Measurements from ENCODE around the gene CDT1. TPM values are rescaled to one million over a fixed set of nuclear protein-coding genes. Genes with fewer than 3 reads are reported as not detected.

CDT1 gene
- total RNA-seq, 1 experiment from 2014 or later = 160 TPM

GRCh38 chr16:88781140-88782077 is 22.2 kb upstream of the CDT1 start:
- Histone ChIP-seq H3K9ac (ENCODE audit: low read length) (peak overlapping the region; percentile 94), H3K27me3 (ENCODE audit: insufficient read depth, low read length) (no peaks in the 10 kb centered on the region), H3K27ac (ENCODE audit: low read depth, low read length) (peak overlapping the region; percentile 91), H3K9me2 (ENCODE audit: insufficient read depth) (no peaks in the 10 kb centered on the region), H2AFZ (ENCODE audit: low read depth, low read length, poor library complexity, severe bottlenecking) (no peak overlapping the region), H3K4me1 (ENCODE audit: control insufficient read depth in 1 of 2, insufficient read depth in 2 of 2, low read length in 2 of 2) (peaks cover 41 to 51% of the 10 kb centered on the region in 2 experiments), H3K9me3 (ENCODE audit: control insufficient read depth in 1 of 2, insufficient read depth in 1 of 2, low read depth in 1 of 2, low read length in 2 of 2) (no peaks in the 10 kb centered on the region), H3K4me3 (replicated peaks in 1 of 2; ENCODE audit: low read depth in 1 of 2, low read length in 2 of 2) (peak overlapping the region in 1 of 2 experiments; percentile 82; a peak in 2 of 4 replicates), H4K20me1 (ENCODE audit: insufficient read depth) (peaks cover 11% of the 10 kb centered on the region; the same call in 1 of the 2 replicates), H3K79me2 (ENCODE audit: insufficient read depth, low read length) (peaks cover 85% of the 10 kb centered on the region), H3K36me3 (ENCODE audit: control insufficient read depth in 1 of 2, insufficient read depth in 2 of 2, low read length in 2 of 2) (peaks cover 0 to 7% of the 10 kb centered on the region in 2 experiments; a peak in 1 of 4 replicates), H3K4me2 (ENCODE audit: low read length) (peak overlapping the region; percentile 92)
- RAD21 ChIA-PET (ENCODE audit: low non-redundant PET in 1 of 2, low total read pairs in 2 of 2, uncharacterized antibody in 2 of 2, unreplicated experiment in 2 of 2) = interaction anchor here in 1 of 2 experiments (1.0 kb wide), 1 partner anchor 44 kb away, joined by 3 read pairs; no protein-coding TSS in a partner anchor
- BruUV-seq (replicated peaks) = no TSS peak
- intact Hi-C loops (cut with micrococcal nuclease) = loop anchor here (2.0 kb wide), 1 partner anchor 45 kb away; no protein-coding TSS in a partner anchor
- CTCF ChIA-PET = interaction anchor here (8.9 kb wide), 1 partner anchor 44 kb away, joined by 59 read pairs; no protein-coding TSS in a partner anchor
- ATAC-seq (no peak), DNase-seq (ENCODE audit: low read depth, low spot score) (no peak)
- POLR2A ChIA-PET = interaction anchor here (0.6 to 4.3 kb wide), 8 partner anchors 8 to 32 kb away, joined by 3 to 22 read pairs (median 4); partner anchors contain the start of gene APRT
- no peak for TF ChIP-seq ELF1 (IDR thresholded peaks at IDR 0.05; ENCODE audit: borderline replicate concordance, low read depth)
- TF ChIP-seq RAD21 (IDR thresholded peaks at IDR 0.05; ENCODE audit: low read depth) = no peak
- TF ChIP-seq ATF3 (IDR thresholded peaks at IDR 0.05) = no peak
- TF ChIP-seq SRF (IDR thresholded peaks at IDR 0.05; ENCODE audit: low read depth) = no peak
- TF ChIP-seq ZBTB33 (IDR thresholded peaks at IDR 0.05; ENCODE audit: extremely low read depth, insufficient replicate concordance, low read length) = no peak
- TF ChIP-seq MAX (IDR thresholded peaks at IDR 0.05) = no peak
- TF ChIP-seq TCF7L2 (IDR thresholded peaks at IDR 0.05; ENCODE audit: borderline replicate concordance, extremely low read depth, insufficient read depth, insufficient read length) = no peak
- TF ChIP-seq EZH2 (IDR thresholded peaks at IDR 0.05) = no peak
- no peak for TF ChIP-seq CEBPB (IDR thresholded peaks at IDR 0.05; ENCODE audit: low read depth)
- TF ChIP-seq CBX3 (IDR thresholded peaks at IDR 0.05; ENCODE audit: low read depth) = no peak
- no peak for TF ChIP-seq JUND (IDR thresholded peaks at IDR 0.05)
- no peak for TF ChIP-seq REST (IDR thresholded peaks at IDR 0.05; ENCODE audit: low read depth)
- no peak for TF ChIP-seq POLR2AphosphoS5 (IDR thresholded peaks at IDR 0.05; ENCODE audit: low read depth, low read length)
- TF ChIP-seq CTCF (IDR thresholded peaks at IDR 0.05 in 2 of 3, conservative IDR thresholded peaks at IDR 0.05 in 1 of 3; ENCODE audit: borderline replicate concordance in 1 of 3, insufficient read depth in 1 of 3, low read depth in 2 of 3, low read length in 2 of 3) = no peak
- no peak for TF ChIP-seq EZH2phosphoT487 (IDR thresholded peaks at IDR 0.05; ENCODE audit: borderline replicate concordance)
- no peak for TF ChIP-seq ZFX (IDR thresholded peaks at IDR 0.05)
- no peak for TF ChIP-seq FOSL1 (IDR thresholded peaks at IDR 0.05; ENCODE audit: low read depth)
- TF ChIP-seq SP1 (IDR thresholded peaks at IDR 0.05; ENCODE audit: low read depth) = no peak
